ENCODE results near the gene REXO1. TPM values are rescaled to one million over a fixed set of nuclear protein-coding genes. Genes with fewer than 3 reads are reported as not detected.

The REXO1 gene
- total and polyA plus RNA-seq, 2 of the 13 experiments (the other 11 are each of a cell fraction or from before 2014, with no cell fraction given) = 5.0 to 11.2 TPM

DNA sequence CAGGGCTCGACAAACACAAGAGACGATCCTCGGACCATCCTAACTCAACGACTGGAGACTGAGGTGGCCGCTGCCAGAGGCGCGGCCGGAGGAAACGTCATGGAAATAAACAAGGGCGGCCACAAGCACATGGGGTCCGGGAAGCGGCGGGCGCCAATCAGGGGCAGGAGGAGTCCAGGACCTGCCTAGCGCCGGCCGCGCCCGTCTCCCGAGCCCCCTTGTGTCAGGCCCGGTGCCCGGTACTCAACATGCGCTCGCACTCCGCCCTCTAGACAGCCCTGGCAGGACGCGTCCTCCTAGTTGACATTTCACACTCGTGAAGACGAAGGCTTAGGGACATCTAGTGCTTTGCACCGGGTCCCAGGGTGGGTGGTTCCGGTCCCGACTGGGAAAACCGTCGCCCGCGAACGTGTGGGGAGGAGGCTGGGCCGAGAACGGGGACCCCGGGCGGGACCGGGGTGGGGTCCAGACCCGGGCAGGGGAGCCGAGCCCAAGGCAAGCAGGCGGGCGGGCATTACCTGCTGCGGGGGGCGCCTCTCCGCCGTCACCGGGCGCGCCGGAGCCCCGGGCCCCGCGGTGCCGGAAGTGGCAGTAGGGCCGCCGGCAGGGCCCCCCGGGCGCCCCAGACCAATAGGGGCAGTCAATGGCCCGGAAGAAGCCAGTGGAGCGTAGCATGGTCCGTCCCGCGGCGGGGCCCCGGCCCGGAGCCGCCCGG lies 442 bp downstream of the REXO1 start (continued):
- TF ChIP-seq SP1 (IDR thresholded peaks at IDR 0.05) (no peak), SP1 (CRISPR knock-in tag; IDR thresholded peaks at IDR 0.05) (no peak), HNRNPLL (IDR thresholded peaks at IDR 0.05; ENCODE audit: low read depth, low read length, poor library complexity, severe bottlenecking) (peak; percentile 13), SMARCE1 (IDR thresholded peaks at IDR 0.05; ENCODE audit: borderline replicate concordance) (no peak), CBX2 (IDR thresholded peaks at IDR 0.05; ENCODE audit: low read depth, low read length) (no peak), CBX2 (CRISPR knock-in tag; IDR thresholded peaks at IDR 0.05; ENCODE audit: low read depth) (no peak), SNAI1 (CRISPR knock-in tag; IDR thresholded peaks at IDR 0.05; ENCODE audit: borderline replicate concordance) (no peak)
- TF ChIP-seq, protein P1, sequence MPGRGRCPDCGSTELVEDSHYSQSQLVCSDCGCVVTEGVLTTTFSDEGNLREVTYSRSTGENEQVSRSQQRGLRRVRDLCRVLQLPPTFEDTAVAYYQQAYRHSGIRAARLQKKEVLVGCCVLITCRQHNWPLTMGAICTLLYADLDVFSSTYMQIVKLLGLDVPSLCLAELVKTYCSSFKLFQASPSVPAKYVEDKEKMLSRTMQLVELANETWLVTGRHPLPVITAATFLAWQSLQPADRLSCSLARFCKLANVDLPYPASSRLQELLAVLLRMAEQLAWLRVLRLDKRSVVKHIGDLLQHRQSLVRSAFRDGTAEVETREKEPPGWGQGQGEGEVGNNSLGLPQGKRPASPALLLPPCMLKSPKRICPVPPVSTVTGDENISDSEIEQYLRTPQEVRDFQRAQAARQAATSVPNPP (CRISPR knock-in tag; IDR thresholded peaks at IDR 0.05) = no peak

DNA sequence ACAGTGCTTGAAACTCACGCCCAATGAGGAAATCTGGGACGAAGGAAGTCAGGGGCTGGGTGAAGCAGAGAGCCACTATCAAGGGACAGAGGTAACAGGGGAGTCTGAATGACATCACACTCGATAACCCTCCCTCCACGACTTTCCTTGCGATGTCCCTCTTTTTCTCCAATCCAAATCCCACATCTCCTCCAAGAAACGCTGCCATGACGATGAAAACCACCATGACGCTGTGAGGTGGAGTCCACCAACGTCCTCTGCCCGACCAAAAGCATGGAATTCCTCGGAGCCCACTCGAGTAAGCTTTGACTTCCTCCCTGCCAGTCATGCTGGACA lies 967 bp downstream of the REXO1 start:
- H4K20me1 ChIP-seq (ENCODE audit: insufficient read depth, low read length) = peaks cover 20% of the 10 kb centered on the region; the same call in 1 of the 2 replicates
- DNase-seq (ENCODE audit: low spot score) (no peak), FAIRE-seq (no peak), ATAC-seq (no peak)
- peaks cover 27% of the 10 kb centered on the region for H3K4me1 ChIP-seq (ENCODE audit: insufficient read depth, low read length)
- peak overlapping the region; percentile 100 for H3K9ac ChIP-seq (ENCODE audit: insufficient read depth, low read depth, low read length)
- CTCF ChIA-PET (ENCODE audit: low intra/inter-chr PET ratio, low total read pairs) = interaction anchor here (2.4 kb wide), 1 partner anchor 10 kb away, joined by 13 read pairs; no protein-coding TSS in a partner anchor
- 7% methylated on average over 12 of the region's 12 CpGs for WGBS (ENCODE audit: low lambda C conversion rate)
- H3K27ac ChIP-seq (ENCODE audit: extremely low read length, insufficient read depth, low read length) = peak overlapping the region; percentile 99
- H3K36me3 ChIP-seq (replicated peaks in 1 of 2; ENCODE audit: control insufficient read depth in 1 of 2, insufficient read depth in 2 of 2, low read length in 2 of 2) = peaks cover 2 to 19% of the 10 kb centered on the region in 2 experiments; a peak in 2 of 5 replicates
- in situ Hi-C loops (cut with HindIII; ENCODE audit: extremely low pct_ligation_motif_present, low pct_unique_long_range_greater_than_20kb) (no loop called here), intact Hi-C loops (cut with micrococcal nuclease; ENCODE audit: unreplicated experiment) (no loop called here)
- H3K9me3 ChIP-seq (ENCODE audit: low read length) = no peaks in the 10 kb centered on the region
- H3K79me2 ChIP-seq (ENCODE audit: insufficient read depth, low read length) = peaks cover 48% of the 10 kb centered on the region
- peak overlapping the region; percentile 79 to 97 (median 96) for H3K4me3 ChIP-seq (replicated peaks in 1 of 3; ENCODE audit: insufficient read depth in 1 of 3, low read depth in 2 of 3, low read length in 3 of 3)
- POLR2A ChIA-PET = interaction anchor here (0.7 to 2.3 kb wide), 2 partner anchors 10 kb away, joined by 3 to 7 read pairs; no protein-coding TSS in a partner anchor
- no peak overlapping the region for H2AFZ ChIP-seq (ENCODE audit: low read length)
- H3K4me2 ChIP-seq (ENCODE audit: low read depth, low read length) = peak overlapping the region; percentile 99
- no peaks in the 10 kb centered on the region; a peak in 1 of 5 replicates for H3K27me3 ChIP-seq (ENCODE audit: control insufficient read depth in 1 of 2, insufficient read depth in 2 of 2, low read length in 2 of 2)
- BruUV-seq (replicated peaks) = no TSS peak
- TF ChIP-seq, protein P2, sequence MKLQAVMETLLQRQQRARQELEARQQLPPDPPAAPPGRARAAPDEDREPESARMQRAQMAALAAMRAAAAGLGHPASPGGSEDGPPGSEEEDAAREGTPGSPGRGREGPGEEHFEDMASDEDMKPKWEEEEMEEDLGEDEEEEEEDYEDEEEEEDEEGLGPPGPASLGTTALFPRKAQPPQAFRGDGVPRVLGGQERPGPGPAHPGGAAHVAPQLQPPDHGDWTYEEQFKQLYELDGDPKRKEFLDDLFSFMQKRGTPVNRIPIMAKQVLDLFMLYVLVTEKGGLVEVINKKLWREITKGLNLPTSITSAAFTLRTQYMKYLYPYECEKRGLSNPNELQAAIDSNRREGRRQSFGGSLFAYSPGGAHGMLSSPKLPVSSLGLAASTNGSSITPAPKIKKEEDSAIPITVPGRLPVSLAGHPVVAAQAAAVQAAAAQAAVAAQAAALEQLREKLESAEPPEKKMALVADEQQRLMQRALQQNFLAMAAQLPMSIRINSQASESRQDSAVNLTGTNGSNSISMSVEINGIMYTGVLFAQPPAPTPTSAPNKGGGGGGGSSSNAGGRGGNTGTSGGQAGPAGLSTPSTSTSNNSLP (IDR thresholded peaks at IDR 0.05; ENCODE audit: low read depth, low read length) = no peak
- TF ChIP-seq CREB1 (IDR thresholded peaks at IDR 0.05) (peak; percentile 74), CREB1 (CRISPR knock-in tag; IDR thresholded peaks at IDR 0.05) (no peak), ZNF891 (CRISPR knock-in tag; IDR thresholded peaks at IDR 0.05) (no peak), ZNF382 (CRISPR knock-in tag; IDR thresholded peaks at IDR 0.05; ENCODE audit: borderline replicate concordance) (no peak), HIVEP1 (CRISPR knock-in tag; IDR thresholded peaks at IDR 0.05) (no peak), ZBTB21 (CRISPR knock-in tag; IDR thresholded peaks at IDR 0.05) (0 out of 2 replicates have a peak, but pooled peaks have one; percentile 39), ZMYM2 (CRISPR knock-in tag; IDR thresholded peaks at IDR 0.05) (no peak), JUNB (CRISPR knock-in tag; IDR thresholded peaks at IDR 0.05; ENCODE audit: borderline replicate concordance) (no peak)
- TF ChIP-seq, protein P3, sequence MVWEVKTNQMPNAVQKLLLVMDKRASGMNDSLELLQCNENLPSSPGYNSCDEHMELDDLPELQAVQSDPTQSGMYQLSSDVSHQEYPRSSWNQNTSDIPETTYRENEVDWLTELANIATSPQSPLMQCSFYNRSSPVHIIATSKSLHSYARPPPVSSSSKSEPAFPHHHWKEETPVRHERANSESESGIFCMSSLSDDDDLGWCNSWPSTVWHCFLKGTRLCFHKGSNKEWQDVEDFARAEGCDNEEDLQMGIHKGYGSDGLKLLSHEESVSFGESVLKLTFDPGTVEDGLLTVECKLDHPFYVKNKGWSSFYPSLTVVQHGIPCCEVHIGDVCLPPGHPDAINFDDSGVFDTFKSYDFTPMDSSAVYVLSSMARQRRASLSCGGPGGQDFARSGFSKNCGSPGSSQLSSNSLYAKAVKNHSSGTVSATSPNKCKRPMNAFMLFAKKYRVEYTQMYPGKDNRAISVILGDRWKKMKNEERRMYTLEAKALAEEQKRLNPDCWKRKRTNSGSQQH (CRISPR knock-in tag; IDR thresholded peaks at IDR 0.05; ENCODE audit: low read depth) = no peak
- TF ChIP-seq, protein P4, sequence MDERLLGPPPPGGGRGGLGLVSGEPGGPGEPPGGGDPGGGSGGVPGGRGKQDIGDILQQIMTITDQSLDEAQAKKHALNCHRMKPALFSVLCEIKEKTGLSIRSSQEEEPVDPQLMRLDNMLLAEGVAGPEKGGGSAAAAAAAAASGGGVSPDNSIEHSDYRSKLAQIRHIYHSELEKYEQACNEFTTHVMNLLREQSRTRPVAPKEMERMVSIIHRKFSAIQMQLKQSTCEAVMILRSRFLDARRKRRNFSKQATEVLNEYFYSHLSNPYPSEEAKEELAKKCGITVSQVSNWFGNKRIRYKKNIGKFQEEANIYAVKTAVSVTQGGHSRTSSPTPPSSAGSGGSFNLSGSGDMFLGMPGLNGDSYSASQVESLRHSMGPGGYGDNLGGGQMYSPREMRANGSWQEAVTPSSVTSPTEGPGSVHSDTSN (CRISPR knock-in tag; IDR thresholded peaks at IDR 0.05) = no peak

Data from HepG2 (cell line).